NCI-H1930 (cell line): Measurements from ENCODE around the gene SDC4.

Experiments
- DNase-seq, 2 experiments: peaks; one replicate each; lab custom pipeline; 2025; lab: John Stamatoyannopoulos, UW

The SDC4 gene

DNA sequence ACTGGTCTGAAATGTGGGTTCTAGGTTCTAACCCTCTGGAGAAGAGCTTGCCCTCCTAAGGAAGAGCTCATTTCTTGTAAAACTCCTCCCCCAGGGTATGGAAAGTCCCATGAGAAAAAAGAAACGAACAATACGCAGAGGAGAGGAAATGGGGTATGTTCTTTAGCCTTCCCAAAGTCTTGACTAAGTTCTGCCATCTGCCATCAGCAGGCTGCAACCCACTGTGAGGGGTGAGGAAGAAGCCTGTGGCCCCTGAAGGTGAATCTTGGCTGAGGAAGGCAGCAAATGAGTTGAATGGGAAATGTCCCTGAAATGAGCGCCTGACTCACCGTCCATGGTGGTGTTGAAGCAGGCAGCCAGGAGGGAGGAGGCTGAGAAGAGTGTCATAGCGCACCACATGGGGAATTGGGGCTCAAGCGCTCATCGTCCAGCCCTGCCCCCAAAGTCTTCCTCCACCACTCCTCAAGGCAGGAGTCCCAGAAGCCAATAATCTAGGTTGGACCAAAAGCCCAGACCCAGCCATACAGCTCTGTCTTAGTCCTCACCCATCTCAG is 29.8 kb downstream of the SDC4 start:
- no peak for DNase-seq

DNA sequence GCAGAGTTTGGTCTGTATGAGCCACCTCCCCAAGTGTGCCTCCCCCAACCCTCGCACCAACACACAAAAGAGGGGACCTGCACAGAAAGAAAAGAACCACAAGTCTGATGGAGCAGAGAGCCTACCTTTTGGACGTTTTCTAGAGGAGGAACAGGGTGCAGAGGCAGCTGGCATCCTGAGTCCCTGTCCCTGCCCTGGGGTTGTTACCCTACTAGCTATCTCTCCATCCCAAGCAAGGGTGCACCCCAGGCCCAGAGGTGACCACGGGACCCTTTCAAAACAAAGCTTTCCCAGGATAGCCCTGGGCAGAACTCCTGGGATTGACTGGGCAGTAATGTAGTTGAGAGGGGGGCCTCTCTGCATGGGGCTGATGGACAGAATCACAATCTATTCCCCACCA is 30.4 kb downstream of the SDC4 start:
- no peak for DNase-seq

DNA sequence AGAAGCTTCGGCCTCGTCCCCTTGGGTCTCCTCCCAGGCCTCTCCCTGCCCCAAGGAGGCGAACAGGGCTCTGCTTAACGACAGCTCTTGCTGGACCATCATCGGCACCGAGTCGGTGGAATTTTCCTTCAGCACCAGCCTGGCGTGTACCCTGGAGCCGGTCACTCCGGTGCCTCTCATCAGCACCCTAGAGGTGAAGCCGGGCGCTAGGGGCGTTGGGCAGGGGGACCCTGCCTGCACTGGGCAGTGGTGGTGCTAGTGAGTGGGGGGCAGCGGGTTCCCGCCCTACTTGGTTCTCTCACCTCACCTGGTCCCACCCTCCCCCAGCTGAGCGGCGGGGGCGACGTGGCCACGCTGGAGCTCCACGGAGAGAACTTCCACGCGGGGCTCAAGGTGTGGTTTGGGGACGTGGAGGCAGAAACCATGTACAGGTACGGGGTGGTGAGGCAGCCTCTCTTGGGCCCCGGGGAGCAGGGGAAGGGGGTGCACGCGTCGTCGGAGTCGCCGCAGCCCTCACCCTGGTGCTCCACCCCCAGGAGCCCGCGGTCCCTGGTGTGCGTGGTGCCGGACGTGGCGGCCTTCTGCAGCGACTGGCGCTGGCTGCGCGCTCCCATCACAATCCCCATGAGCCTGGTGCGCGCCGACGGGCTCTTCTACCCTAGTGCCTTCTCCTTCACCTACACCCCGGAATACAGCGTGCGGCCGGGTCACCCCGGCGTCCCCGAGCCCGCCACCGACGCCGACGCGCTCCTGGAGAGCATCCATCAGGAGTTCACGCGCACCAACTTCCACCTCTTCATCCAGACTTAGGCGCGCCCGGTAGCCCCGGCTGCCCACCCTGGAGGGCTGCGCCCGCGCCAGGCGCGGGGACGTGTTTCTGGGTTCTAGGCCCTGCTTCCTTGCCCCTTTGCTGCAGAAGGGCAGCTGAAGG is 31.8 kb downstream of the SDC4 start:
- no peak for DNase-seq

DNA sequence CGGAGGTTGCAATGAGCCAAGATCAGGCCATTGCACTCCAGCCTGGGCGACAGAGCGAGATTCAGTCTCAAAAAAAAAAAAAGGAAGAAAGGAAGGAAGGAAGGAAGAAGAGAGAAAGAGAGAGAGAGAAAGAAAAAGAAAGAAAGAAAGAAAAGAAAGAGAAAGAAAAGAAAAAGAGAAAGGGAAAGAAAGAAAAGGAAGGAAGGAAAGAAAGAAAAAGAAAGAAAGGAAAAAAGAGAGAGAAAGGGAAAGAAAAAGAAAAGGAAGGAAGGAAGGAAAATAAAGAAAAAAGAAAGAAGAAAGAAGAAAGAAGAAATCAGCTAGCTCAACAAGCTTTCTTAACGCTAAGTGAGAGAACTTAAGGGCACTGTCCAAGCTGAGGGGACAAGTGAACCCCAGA is 32.6 kb downstream of the SDC4 start:
- DNase-seq, result no peak

DNA sequence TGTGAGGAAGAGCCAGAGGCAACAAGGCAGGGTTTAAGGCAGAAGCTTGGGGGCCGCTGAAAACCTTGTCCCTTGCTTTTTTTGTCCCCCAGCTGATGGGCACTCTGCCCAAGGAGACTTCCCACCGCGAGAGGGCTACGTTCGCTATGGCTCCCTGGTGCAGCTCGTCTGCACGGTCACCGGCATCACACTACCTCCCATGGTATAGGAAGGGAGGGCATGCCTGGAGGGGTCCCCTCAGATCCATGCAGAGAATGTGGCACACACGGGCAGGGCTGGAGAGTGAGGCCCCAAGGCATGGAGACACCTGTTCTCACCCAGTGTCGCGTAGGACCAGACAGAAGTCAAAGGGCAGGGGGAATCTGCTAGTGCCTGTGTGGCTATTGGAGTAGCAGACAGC is 34.3 kb downstream of the SDC4 start:
- no peak for DNase-seq

DNA sequence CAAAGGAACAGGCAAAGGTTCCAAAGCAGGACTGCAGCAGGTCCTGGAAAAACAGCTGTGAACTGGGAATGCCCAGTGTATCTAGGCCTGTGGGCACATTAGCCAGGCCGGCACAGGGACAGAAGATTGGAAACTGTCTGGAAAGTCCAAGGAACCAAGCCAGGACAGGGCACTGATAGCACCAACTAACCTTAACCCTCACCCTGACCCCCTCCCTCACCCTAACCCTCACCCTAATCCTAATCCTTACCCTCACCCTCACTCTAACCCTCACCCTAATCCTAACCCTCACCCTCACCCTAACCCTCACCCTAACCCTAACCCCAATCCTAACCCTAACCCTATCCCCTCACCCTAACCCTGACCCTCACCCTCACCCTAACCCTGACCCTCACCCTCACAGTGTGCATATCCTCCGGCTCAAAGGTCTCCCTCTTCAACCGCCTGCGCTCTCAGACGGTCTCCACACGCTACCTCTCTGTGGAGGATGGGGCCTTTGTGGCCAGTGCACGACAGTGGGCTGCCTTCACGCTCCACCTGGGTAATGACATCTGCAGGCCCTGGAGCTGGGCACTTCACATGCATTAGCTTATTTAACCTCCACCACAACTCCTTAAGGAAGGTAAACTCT is 35.0 kb downstream of the SDC4 start:
- DNase-seq, result no peak

DNA sequence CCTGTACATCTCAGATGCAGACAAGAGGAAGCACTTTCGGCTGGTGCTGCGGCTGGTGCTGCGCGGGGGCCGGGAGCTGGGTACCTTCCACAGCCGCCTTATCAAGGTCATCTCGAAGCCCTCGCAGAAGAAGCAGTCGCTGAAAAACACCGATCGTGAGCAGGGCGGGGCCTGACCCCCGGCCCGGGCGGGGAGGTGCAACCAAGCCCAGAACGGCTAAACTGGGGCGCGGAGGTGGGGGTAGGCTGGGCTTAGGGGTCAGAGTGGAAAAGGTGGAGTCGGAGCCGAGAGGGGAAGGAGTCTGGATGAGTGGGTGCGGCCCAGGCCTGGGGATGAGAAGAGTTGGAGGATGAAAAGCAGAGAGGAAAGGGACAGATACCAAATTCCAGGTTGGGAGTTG is 36.0 kb downstream of the SDC4 start:
- DNase-seq, result no peak

DNA sequence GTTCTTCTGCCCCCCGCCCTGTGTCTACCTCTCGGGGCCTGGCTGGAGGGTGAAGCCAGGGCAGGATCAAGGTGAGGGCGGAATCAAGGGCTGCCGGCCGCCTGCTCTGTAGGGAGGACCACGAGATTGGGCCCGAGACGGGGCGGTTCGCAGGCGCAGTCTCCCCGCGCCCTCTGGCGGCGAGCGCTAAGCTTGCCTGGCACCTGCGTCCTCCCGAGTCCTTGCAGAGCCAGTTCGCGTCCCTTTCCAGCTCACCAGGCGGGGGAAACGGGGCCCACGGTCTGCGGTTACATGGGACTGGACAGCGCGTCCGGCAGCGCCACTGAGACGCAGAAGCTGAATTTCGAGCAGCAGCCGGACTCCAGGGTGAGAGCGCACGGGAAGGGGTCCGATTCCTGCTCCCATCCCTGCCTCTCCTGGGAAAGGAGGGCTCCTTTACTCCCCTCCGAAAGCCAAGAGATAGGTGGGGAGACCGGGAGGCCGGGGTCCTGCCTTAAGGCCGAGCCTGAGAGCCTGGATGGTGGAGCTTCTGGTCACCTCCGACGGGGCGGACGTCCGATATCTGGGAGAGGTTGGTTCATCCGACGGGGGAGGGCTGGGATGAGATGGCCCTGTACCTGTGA is 36.5 kb downstream of the SDC4 start:
- DNase-seq, result peak in 1 of 2 experiments; percentile 20

DNA sequence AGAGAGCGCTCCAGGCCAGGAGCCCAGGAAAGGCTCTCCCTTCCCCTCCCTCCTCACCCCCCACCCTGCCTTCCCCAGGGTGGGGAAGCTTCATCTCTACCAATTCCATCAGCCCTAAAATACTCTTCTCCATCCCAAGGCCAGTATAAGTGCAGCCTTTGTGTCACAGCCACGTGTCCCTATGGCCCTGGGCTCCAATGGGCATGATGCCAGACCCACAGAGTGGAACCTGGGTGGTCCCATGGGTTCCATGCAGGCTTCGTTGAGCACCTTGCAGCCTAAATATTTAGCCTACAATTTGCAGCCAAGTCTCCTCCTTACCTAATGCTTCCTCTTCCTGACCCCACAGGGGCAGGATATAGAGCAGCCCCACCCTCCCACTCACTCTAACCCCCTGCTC is 39.1 kb downstream of the SDC4 start:
- no peak for DNase-seq

DNA sequence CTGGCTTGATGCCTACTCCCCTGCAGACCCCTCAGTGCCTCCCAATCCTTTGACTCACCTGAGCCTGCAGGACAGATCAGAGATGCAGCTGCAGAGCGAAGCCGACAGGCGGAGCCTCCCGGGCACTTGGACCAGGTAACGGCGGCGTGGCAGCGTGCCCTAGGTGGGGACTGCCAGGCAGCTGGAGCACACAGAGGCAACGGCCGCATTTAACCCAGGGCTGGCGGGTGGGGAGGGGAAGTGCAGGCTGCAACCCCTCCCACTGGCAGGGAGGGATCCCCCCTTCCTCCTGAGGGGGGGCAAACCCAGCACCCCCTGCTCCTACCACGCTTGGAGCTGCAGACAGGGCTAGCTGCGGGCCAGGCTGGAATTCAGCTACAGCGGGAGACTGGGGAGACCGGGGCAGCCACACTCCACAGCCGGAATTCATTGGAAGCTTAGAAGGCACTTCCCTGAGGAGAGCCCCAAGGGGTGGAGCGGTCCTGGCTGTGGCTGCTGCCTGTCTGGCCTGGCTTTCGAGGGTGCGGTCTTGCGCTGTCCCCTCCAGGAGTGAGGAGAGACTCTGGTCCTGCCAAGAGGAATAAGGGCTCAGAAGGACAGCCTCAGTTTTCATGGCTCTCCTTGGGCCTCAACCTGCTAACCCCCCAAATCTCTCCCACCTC is 40.0 kb downstream of the SDC4 start, which contains the start of gene MATN4:
TSS of gene MATN4 (minus strand) at position 183 of the 662 bp plus-strand sequence. CDS start 2,717 bp downstream, outside the sequence.
- no peak for DNase-seq

DNA sequence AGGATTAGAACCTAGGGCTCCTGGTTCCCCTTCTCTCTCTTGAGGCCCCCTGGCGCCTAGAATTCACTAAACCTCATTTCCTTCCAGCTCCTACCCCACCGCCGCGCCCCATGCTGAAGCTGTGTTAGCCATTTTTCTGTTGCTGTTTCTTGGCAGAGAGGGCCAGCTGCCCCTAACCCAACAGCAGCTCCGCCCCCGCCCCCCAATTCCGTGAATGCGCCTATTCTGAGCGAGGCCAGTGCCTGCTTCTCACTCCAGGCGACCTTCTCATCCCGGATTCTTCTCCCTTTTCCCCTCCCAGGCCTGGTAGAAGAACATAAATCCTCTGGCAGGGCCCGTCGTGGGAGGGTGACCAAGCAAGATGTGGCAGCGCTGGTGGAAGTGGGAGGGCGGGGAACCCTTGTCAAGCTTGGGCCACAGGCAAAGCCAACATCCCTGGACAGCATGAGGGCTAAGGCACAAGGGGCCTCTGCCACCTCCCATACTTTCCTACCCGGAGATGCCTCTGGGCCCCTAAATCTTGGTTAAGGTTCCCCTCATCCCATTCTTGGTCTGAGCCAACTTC is 41.1 kb downstream of the SDC4 start:
- DNase-seq, result no peak

DNA sequence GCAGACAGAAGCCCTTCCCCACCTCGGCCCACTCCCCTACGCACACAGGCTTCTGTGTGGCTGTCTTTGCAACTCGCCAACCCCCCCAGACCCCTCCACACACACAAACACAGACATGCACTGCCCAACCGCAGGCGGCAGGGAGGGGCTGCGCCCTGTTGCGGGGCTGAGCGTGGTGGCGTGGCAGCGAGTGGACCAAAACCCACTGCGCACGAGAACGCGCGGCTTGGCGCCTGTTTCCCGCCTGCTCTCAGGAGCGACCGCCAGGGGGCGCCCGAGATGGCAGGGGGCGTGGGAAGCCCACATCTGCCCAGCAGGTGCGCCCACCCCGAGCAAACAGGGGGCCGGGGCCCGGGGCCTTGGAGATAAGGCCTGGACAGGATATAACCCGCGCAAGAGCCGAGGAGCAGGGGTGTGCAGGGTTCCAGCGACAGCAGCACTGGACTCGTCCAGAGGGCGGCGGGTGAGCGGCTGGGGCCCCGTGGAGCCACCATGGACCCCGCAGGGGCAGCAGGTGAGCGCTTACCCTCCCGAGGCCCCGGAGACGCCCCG is 41.7 kb downstream of the SDC4 start, which contains the start of gene RBPJL:
TSS of gene RBPJL (plus strand) at position 410 of the 552 bp plus-strand sequence. CDS start at position 493, 83 bp downstream.
- peak; percentile 41 to 60 for DNase-seq

DNA sequence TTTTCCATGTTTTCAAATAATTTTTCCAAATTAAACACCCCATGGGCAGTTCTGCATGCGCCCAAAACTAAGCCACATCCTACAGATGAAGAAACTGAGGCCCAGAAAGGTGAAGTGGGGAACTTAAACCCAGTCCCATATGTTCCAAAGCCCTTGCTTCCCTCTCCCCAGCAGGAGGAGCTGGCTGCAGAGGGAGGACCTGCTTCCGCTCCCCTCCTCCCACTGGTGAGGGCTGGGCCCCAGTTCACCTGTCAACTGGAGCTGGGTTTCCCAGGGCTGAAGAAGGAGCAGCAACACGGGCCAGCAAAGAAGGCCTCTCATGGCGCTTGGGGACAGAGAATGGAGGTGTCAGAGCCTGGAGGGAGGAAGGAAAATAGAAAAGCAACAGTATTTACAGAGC is 43.0 kb downstream of the SDC4 start:
- no peak for DNase-seq

DNA sequence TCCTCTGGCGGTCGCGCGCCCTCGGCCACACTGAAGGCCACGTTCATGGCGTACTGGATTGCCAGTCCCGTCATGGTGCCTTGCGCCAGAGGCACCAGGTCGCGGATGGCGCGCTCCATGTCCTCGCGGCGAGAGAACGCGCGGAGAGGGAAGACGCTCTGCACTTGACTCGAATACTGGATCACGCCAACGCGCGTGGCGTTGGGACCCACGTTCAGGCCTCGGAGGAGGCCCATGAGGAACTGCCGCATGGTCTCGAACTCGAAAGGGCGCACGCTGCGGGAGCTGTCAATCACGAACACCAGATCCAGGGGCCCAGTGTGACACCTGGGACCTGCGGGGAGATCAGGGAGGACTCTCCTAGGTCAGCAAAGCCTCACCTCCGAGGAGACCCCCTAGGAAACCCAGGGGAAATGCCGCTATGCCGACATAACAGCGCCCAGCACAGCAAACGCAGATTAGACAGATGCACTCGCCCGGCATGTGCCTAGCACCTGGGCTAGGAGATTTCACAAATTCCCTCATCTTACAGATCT is 43.7 kb downstream of the SDC4 start:
- no peak for DNase-seq

DNA sequence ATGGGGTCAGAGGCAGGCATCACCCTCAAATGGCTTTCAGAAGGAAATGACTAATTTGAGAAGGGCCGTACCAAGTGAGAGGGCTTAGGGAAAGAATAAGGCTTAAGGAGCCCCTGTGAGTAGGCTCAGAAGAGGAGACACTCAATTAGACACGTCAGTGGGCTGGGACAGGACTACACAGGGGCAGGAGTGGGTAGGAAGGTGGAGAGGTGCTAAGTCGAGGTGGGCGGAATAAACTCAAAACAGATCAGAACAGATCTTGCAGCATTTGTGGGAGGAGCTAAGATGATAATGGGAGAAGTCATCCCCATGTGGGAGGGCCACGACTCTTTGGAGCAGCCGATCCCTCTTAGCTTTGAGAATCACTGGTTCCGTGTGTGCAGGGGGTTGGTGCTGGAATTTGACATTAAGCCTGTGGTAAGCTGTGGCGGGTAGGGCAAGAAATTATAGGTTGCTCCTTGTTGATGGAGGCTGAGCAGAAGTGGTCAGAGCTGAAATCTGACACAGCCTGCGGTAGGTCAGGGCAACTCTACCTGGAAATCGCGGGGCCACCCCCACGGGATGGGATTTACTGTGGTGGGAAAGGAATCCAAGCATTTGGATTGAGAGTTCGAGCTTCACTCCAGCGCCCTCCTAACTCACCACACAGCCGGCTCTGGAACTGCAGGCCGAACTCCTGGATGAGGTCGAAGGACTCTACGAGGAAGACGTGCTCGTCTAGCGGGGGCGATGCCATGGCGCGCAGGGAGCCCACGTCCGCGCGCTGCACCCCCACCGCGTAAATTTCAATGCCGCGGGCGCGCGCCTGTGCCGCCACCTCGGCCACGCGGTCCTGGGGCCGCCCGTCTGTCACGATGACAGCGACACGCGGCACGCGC is 44.4 kb downstream of the SDC4 start:
- DNase-seq, result no peak

DNA sequence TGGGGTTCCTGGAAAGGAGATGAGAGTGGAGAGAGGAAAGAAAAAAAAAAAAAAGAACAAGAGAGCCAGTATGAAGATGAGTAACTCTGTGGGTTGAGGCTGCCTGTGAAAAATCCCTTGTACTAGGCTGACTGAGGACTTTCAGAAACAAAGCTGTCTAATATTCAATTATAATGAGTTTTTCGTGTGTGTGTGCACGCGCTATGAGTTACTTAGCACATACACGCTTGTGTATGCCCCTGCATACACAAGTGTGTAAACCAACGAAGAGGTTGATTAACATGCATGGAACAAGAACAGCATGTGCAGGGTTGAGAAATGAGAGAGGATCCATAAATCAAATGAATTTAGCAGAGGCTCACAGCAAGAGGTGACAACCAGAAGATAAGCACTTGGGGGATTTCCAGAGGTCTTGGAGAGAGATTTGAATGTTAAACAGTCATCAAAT is 46.4 kb downstream of the SDC4 start:
- no peak for DNase-seq

DNA sequence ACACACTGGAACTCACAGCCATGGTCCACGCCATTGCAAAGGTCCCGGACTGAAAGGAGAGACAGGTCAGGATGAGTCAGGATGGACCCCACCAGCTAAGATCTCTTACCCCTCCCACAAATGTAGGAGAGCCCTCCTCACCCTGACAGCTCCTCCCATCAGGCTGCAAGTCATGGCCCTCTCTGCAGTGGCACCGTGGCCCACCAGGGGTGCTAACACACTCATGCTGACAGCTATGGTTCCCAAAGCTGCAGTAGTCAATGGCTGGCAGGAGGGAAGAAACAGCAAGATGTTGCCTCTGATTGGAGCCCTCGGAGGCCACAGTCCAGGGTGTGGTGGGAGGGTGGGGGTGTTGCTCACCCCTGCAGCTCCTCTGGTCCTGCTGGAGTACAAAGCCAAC is 47.3 kb downstream of the SDC4 start:
- DNase-seq, result peak; percentile 27 to 28

DNA sequence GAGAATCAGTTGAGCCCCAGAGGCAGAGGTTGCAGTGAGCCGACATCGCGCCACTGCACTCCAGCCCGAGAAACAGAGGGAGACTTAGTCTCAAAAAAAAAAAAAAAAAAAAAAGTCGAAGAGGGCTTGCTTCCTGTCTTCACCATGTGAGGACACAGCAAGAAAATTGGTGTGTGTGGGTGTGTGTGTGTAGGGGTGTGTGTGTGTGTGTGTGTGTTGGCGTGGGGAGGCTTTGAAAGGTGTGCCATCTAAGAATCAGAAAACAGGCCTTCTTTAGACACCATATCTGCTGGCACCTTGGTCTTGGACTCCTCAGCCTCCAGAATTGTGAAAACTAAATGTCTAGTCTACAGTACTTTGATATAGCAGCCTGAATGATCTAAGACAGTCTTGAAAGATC is 48.4 kb downstream of the SDC4 start:
- DNase-seq, result no peak

DNA sequence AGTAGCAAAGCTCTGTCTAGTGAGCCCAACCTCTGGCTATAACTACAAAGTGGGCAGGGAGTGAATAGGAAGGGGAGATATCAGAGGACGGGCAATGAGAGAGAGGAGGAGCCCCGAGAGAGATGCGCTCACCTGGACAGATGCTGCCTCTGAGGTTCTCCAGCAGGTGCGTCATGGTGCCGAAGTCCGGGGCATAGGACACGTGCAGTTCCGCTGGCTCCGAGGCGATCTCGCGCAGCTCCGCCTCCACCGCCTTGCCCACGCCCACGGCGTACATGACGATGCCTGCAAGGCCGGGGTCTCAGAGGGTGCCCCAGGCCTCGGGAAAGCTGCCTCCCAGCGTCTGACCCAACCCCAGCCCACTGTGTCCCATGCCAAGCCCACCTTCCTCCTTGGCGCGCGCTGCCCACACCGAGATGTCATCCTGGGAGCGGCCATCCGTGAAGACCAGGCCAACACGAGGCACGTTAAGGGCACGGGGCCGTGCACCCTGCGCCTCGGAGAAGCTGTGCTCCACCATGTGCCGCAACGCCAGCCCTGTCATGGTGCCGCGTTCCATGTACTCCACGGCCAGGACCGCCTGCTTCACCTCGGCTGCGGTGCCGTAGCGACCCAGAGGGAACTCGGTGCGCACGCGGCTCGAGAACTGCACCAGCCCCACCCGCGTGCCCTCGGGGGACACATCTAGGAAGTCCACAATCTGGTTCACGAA is 50.3 kb downstream of the SDC4 start:
- no peak for DNase-seq
